H54 (cell line): ENCODE results near the gene CPE.
"Not testable (repeated sequence)": the region's sequence is repeated elsewhere in the genome, so short reads cannot be mapped to it uniquely, and the experiment has no call there.

Source experiments
- DNase-seq: peaks from one replicate; pipeline ENCODE4 v3.0.0; 2011; ENCODE audit warnings: low spot score, mixed read lengths; ENCODE audit not compliant: insufficient read length
- FAIRE-seq: peaks from 3 replicates; lab custom pipeline; 2011; peaks lifted over from hg19 to GRCh38; lab: Jason Lieb, UNC
- POLR2A ChIP-seq: IDR thresholded peaks from 2 replicates; pipeline ENCODE4 v1.6.1; 2011; ENCODE audit warnings: low read depth, mild to moderate bottlenecking, low read length

The CPE gene

GRCh38 chr4:165443276-165443675 lies 64.5 kb downstream of the CPE start:
- no peak for DNase-seq
- no peak for FAIRE-seq
- no peak for TF ChIP-seq POLR2A

GRCh38 chr4:165448700-165449099 lies 69.9 kb downstream of the CPE start:
- DNase-seq, result no peak
- FAIRE-seq, result no peak
- TF ChIP-seq POLR2A, result no peak

- DNase-seq (no peak), FAIRE-seq (no peak)
- no peak for TF ChIP-seq POLR2A
These were observed 70.5 kb downstream of the CPE start for GRCh38 chr4:165449333-165449732.

GRCh38 chr4:165450871-165451270 lies 72.1 kb downstream of the CPE start:
- DNase-seq (no peak), FAIRE-seq (no peak)
- no peak for TF ChIP-seq POLR2A

- not testable (repeated sequence) for DNase-seq, FAIRE-seq
These were observed 74.3 kb downstream of the CPE start for GRCh38 chr4:165453140-165453539.

GRCh38 chr4:165454426-165454825 lies 75.6 kb downstream of the CPE start:
- no peak for DNase-seq
- no peak for FAIRE-seq
- TF ChIP-seq POLR2A, result no peak

- FAIRE-seq (no peak), DNase-seq (no peak)
- no peak for TF ChIP-seq POLR2A
These were observed 79.0 kb downstream of the CPE start for GRCh38 chr4:165457793-165458192.

GRCh38 chr4:165458471-165458870 lies 79.7 kb downstream of the CPE start:
- FAIRE-seq, result no peak
- TF ChIP-seq POLR2A, result no peak
- no peak for DNase-seq

- DNase-seq (no peak), FAIRE-seq (no peak)
- no peak for TF ChIP-seq POLR2A
These were observed 82.5 kb downstream of the CPE start for GRCh38 chr4:165461159-165461821.

- no peak for TF ChIP-seq POLR2A
- FAIRE-seq, result no peak
These were observed 83.2 kb downstream of the CPE start for GRCh38 chr4:165462009-165462408.

GRCh38 chr4:165464376-165464775 lies 85.6 kb downstream of the CPE start:
- DNase-seq (no peak), FAIRE-seq (no peak)
- no peak for TF ChIP-seq POLR2A

More at GRCh38 chr4:165462009-165462408, 83.2 kb downstream of the CPE start:
- no peak for DNase-seq

GRCh38 chr4:165464813-165465381 lies 86.1 kb downstream of the CPE start:
- no peak for TF ChIP-seq POLR2A
- DNase-seq, result no peak
- no peak for FAIRE-seq

- FAIRE-seq (no peak), DNase-seq (no peak)
- TF ChIP-seq POLR2A, result no peak
These were observed 91.2 kb downstream of the CPE start for GRCh38 chr4:165470009-165470408.

GRCh38 chr4:165472943-165473676 lies 94.3 kb downstream of the CPE start:
- no peak for TF ChIP-seq POLR2A
- no peak for DNase-seq
- no peak for FAIRE-seq
